AG04450 (cell line): ENCODE measurements around the gene MOGAT2. TPM values are rescaled to one million over a fixed set of nuclear protein-coding genes. Genes with fewer than 3 reads are reported as not detected.

Source experiments
- CTCF ChIA-PET: fragments of 300-600, 350-600 bp; formaldehyde crosslinking; extraction: SDS; loops from one replicate; lab custom pipeline; 2022; ENCODE audit warnings: antibody characterized with exemption, inconsistent platforms; lab: Charles Lee
- POLR2A ChIA-PET: fragments of 350-600 bp; formaldehyde crosslinking; extraction: SDS; loops from one replicate; lab custom pipeline; 2021; ENCODE audit warnings: antibody characterized with exemption, inconsistent platforms; lab: Yijun Ruan, JAX
- DNase-seq: peaks from one replicate; pipeline ENCODE4 v3.0.0-alpha.2; 2011; ENCODE audit warnings: low read depth, low spot score
- H3K27ac ChIP-seq: one replicate; pipeline ENCODE4 v1.5.1; 2012; ENCODE audit warnings: low read depth, low read length, control low read depth
- H3K27me3 ChIP-seq: one replicate; pipeline ENCODE4 v1.6.0; 2012; ENCODE audit warnings: low read length; ENCODE audit not compliant: control insufficient read depth, insufficient read depth
- H3K4me3 ChIP-seq: 2 replicates; pipeline ENCODE4 v1.5.1; 2011; ENCODE audit warnings: mild to moderate bottlenecking, low read depth, low read length, control low read depth
- H3K9me3 ChIP-seq: 2 replicates; pipeline ENCODE4 v1.5.1; 2012; ENCODE audit warnings: low read length; ENCODE audit not compliant: control insufficient read depth, insufficient read depth
- polyA plus RNA-seq: library from polyadenylated mRNA; depleted of rRNA; stranded (reverse); fragments of >200 nt; gene quantifications from 2 replicates; pipeline ENCODE4 v1.2.3, GENCODE V29; 2011; rRNA removed
- small RNA-seq: library from RNA; depleted of rRNA; stranded (forward); fragments of <200 nt; gene quantifications from one replicate; pipeline ENCODE3, GENCODE V24; 2012; ENCODE audit warnings: low read depth; ENCODE audit not compliant: insufficient read length
- TF ChIP-seq, protein P1 (sequence below): IDR thresholded peaks from 2 replicates; pipeline ENCODE4 v1.5.1; 2011; ENCODE audit warnings: low read depth, low read length, control low read depth, inconsistent platforms

Gene MOGAT2
- polyA plus RNA-seq, 1 experiment: not detected

GRCh38 chr11:75779960-75780359, 62.3 kb downstream of the MOGAT2 start:
- Histone ChIP-seq H3K27ac (no peak overlapping the region), H3K4me3 (no peak overlapping the region), H3K27me3 (peaks cover 12% of the 10 kb centered on the region), H3K9me3 (no peaks in the 10 kb centered on the region)
- ChIA-PET POLR2A (no interaction called here), CTCF (interaction anchor here (0.9 kb wide), 1 partner anchor 372 kb away, joined by 3 read pairs; no protein-coding TSS in a partner anchor)
- DNase-seq: no peak
- TF ChIP-seq, protein P1, sequence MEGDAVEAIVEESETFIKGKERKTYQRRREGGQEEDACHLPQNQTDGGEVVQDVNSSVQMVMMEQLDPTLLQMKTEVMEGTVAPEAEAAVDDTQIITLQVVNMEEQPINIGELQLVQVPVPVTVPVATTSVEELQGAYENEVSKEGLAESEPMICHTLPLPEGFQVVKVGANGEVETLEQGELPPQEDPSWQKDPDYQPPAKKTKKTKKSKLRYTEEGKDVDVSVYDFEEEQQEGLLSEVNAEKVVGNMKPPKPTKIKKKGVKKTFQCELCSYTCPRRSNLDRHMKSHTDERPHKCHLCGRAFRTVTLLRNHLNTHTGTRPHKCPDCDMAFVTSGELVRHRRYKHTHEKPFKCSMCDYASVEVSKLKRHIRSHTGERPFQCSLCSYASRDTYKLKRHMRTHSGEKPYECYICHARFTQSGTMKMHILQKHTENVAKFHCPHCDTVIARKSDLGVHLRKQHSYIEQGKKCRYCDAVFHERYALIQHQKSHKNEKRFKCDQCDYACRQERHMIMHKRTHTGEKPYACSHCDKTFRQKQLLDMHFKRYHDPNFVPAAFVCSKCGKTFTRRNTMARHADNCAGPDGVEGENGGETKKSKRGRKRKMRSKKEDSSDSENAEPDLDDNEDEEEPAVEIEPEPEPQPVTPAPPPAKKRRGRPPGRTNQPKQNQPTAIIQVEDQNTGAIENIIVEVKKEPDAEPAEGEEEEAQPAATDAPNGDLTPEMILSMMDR: no peak

DNA sequence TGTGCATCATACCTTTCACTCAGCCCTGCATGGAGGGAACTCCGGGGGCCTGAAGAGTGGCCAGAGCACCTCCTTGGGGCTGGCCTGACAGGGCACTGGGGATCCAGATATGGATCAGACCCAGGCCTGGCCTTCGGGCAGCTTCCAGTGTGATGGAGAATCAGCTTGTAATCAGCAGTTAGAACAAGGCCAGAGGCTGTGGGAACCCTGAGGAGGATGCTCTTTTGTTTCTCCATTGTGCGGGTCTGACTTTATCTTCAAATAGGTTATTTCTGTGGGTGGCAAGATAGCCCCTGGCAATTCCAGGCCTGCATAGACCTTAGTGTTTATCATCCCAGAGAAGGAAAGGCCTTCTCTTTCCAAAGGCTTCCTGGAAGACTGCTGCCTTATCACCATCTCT, 63.2 kb downstream of the MOGAT2 start:
- TF ChIP-seq, protein P1: no peak
- ChIA-PET CTCF (interaction anchor here (0.6 kb wide), 1 partner anchor 507 kb away, joined by 4 read pairs; no protein-coding TSS in a partner anchor), POLR2A (no interaction called here)
- no peak overlapping the region for H3K27ac ChIP-seq
- H3K9me3 ChIP-seq: no peaks in the 10 kb centered on the region
- peaks cover 9% of the 10 kb centered on the region for H3K27me3 ChIP-seq
- H3K4me3 ChIP-seq: no peak overlapping the region
- DNase-seq: no peak

DNA sequence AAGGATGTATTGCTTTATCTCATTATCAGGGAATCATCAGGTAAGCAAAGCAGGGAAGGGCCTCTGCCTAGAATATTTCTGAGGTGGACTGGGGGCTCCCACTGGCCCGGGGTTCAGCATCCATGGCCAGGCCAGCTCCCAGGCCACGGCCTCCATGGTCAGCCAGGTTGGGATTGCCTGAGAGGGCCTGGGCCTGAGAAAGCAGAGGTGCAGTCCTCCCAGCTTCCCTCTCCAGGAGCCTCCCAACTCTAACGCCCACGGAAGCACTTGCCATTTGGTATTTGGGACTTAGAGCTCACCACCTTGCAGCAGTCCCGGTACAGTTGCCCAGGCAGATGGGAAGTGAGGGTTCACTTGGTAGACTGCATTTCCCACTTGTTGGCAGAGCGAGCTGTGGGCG, 63.7 kb downstream of the MOGAT2 start:
- POLR2A ChIA-PET: no interaction called here
- CTCF ChIA-PET: no interaction called here
- no peak for DNase-seq
- peaks cover 8% of the 10 kb centered on the region for H3K27me3 ChIP-seq
- H3K9me3 ChIP-seq: no peaks in the 10 kb centered on the region
- H3K27ac ChIP-seq: no peak overlapping the region
- H3K4me3 ChIP-seq: no peak overlapping the region
- TF ChIP-seq, protein P1: no peak

DNA sequence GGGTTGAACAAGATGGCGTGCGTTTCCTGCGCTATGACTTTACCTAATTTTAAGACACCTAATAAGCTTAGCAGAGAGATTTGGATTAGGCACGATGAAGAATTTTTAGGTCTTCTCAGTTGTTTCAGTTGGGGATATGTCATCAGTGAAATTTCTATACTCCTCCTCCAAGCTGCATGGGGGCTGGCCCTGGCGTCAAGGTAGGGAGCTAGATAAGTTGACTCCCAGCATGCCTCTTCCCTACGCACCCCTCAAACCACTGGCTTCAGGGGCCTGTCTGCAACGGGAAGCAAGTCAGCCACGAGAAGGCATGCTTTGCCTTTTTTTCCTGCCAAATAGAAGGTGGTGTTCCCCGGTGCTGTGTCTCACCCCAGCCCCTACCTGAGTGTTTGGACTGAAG, 64.2 kb downstream of the MOGAT2 start:
- TF ChIP-seq, protein P1: no peak
- Histone ChIP-seq H3K4me3 (no peak overlapping the region), H3K9me3 (no peaks in the 10 kb centered on the region), H3K27ac (no peak overlapping the region), H3K27me3 (peaks cover 5% of the 10 kb centered on the region)
- ChIA-PET CTCF (no interaction called here), POLR2A (no interaction called here)
- no peak for DNase-seq

Small RNAs within 50 kb of the gene (small RNA-seq; reads per million reads assigned to genes)
- gene RN7SL786P: not detected

Other genes starting within 250 kb of the MOGAT2 start
- 1.4 and 1.9 TPM in 2 replicates for gene GDPD5, start 191.9 kb upstream of the MOGAT2 start, polyA plus RNA-seq
- 881 and 1,147 TPM in 2 replicates for gene SERPINH1, start 155.6 kb upstream of the MOGAT2 start, polyA plus RNA-seq
- 1.5 TPM in 2 replicates for gene MAP6, start 48.8 kb upstream of the MOGAT2 start, polyA plus RNA-seq
- 0.43 and 0.56 TPM in 2 replicates for gene DGAT2, start 50.9 kb downstream of the MOGAT2 start, polyA plus RNA-seq
- 8.9 and 11.6 TPM in 2 replicates for gene UVRAG, start 97.4 kb downstream of the MOGAT2 start, polyA plus RNA-seq